GM21723 (cell line): ENCODE data around the gene ZSCAN5A.
"Not testable (repeated sequence)": the region's sequence is repeated elsewhere in the genome, so short reads cannot be mapped to it uniquely, and the experiment has no call there.

Source experiments
- ATAC-seq: cut with Tn5 transposase; IDR thresholded peaks from one replicate; pipeline ENCODE4 v1.9.1; 2021; ENCODE audit warnings: mild to moderate bottlenecking, moderate library complexity; ENCODE audit not compliant: unreplicated experiment

ZSCAN5A gene, protein sequence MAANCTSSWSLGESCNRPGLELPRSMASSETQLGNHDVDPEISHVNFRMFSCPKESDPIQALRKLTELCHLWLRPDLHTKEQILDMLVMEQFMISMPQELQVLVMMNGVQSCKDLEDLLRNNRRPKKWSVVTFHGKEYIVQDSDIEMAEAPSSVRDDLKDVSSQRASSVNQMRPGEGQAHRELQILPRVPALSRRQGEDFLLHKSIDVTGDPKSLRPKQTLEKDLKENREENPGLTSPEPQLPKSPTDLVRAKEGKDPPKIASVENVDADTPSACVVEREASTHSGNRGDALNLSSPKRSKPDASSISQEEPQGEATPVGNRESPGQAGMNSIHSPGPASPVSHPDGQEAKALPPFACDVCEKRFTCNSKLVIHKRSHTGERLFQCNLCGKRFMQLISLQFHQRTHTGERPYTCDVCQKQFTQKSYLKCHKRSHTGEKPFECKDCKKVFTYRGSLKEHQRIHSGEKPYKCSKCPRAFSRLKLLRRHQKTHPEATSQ

DNA sequence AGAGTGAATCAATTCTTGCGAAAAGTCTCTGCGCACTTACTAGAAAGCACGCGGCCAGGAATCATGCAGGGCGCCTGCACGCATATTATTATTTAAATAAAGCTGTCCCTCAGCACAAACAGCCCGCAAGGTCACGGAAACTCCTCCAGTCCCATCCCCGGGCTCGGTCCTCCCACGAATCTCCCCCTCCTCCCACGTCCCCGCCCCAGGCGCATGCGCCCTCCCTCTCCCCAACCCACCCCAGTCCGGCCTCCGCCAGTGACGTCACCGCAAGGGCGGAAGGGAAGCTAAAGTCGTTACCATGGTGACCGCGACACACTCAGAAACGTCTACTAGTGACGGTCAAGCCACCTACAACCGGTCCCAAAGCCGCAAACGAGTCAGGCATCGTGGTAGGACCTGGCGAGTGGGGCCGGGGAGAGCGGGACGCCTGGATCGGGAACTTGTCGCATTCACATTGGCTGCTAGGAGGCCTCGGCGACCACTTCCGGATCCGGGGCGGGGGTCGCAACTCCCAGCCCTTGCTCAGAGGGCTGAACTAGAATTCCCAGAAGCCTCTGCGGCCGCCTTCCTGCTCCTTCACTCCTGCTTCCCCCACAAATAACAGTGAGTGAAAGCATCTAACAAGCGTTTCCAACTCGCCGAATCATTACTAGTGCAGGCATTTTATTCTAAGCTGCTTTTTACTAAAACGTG, at the start of gene ZSCAN5A:
Gene ZSCAN5A, minus strand, starts transcription at position 459 of the 696 bp plus-strand sequence. CDS start 89,793 bp downstream, outside the sequence.
- ATAC-seq, result peak; percentile 81

DNA sequence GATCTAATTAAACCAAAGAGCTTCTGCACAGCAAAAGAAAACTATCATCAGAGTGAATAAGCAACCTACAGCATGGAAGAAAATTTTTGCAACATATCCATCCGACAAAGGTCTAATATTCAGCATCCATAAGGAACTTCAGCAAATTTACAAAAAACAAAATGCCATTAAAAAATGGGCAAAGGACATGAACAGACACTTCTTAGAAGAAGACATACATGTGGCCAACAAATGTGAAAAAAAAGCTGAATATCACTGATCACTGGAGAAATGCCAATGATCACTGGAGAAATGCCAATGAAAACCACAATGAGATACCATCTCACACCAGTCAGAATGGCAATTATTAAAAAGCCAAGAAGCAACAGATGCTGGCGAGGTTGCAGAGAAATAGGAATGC, 46.2 kb upstream of the ZSCAN5A start:
- no peak for ATAC-seq

DNA sequence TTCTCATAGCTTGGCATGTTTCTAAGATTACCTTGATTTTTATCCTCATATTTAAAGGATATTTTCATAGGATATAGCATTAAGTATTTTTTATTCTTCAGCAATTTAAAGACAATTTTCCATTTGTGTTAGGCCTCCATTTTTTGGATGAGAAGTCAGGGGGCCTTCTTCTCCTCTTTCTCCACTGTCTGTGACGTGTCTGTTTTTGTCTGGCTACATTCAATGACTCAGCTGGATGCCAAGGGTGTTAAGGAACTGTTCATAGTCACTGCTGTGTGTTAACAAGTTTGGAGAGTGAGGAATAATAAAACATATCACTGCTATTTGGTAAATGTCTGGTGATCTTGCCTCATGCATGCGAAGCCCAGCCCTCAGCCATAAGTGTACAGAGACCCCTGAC, 42.3 kb upstream of the ZSCAN5A start:
- ATAC-seq, result no peak

DNA sequence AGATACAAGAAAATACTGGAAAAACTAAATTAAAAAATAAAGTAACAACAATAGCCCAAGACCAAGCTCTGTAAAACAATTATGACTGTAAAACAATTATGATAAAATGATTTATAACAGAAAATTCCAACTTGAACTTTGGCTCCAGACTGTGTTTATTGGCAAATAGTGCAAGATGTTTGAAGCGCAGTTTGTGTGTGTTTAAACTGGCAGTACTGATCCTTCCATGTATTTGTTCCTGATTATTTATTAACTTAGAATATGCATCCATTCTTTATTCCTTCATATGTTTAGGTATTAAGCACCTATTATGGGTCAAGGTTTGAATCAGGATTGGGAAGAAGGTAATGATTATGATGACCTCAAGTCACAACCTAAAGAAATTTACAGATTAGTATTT, 40.9 kb upstream of the ZSCAN5A start:
- no peak for ATAC-seq

DNA sequence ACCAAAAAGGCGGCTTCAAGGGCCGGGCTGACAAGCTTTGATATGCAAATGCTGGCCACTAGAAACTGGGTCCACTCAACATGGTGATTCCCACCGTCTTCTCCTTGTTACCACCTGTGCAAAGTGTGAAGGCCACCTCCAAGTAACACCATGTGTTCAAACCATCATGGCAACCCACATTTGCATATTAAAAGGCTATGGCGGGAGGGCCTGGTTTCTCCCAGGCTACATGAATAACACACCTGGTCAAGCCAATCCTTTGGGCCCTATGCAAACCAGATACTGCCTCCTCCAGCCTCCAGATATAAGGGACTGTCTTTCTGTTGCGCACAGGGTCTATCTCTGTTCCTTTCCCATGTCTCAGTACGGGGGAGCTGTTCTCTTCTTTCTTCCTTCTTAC, 36.6 kb upstream of the ZSCAN5A start:
- no peak for ATAC-seq

DNA sequence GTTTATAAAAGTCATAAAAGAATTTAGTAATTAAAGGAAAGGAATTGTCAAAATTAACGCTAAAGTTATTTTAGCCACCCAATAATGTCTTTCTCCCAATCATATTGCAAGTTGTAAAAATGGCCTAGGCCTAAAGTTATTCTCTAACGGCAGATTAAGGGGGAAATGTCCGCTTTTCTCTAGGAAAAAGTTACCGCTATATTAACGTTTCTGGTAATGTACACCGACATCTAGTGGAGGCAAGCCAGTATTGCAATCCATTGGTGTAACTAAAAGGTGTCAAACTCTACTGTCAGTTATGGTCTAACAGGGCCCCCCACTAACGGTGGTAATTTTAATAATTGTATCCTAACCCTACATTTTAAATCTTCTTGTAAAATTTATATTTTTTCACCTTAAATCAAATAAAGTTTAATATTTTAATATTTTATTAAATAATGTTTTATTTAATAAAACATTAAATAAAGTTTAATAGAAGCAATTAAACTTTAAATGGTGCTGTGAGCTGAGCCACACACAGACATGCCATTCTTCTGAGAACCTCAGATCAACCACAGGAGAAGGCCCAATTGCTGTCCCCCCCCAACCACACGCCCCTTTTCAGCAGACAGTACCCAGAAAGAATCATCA, 35.9 kb upstream of the ZSCAN5A start:
- no peak for ATAC-seq

DNA sequence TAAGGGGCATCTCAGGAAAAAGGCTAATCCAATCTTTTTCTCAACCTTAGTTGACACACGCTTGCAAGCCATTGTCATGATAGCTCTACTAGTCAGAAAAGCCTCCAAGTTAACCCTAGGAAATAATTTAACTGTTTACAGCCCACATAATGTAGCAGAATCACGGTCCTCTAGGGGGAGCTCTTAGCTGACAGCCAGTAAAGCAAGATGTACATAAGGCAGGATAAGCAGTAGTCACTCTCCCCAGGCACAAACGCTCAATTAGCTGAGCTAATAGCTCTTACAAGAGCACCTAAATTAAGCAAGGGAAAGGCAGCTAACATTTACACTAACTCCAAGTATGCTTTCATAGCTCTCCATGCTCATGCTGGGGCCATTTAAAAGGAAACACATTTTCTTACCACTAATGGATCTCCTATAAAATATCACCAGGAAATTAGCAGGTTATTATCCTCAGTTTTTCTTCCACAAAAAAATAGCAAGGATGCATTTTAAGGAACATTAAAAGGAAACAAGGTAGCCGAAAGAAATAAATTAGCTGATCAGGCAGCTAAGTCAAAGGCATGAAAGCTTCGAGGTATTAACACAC, 33.7 kb upstream of the ZSCAN5A start:
- ATAC-seq, result no peak

DNA sequence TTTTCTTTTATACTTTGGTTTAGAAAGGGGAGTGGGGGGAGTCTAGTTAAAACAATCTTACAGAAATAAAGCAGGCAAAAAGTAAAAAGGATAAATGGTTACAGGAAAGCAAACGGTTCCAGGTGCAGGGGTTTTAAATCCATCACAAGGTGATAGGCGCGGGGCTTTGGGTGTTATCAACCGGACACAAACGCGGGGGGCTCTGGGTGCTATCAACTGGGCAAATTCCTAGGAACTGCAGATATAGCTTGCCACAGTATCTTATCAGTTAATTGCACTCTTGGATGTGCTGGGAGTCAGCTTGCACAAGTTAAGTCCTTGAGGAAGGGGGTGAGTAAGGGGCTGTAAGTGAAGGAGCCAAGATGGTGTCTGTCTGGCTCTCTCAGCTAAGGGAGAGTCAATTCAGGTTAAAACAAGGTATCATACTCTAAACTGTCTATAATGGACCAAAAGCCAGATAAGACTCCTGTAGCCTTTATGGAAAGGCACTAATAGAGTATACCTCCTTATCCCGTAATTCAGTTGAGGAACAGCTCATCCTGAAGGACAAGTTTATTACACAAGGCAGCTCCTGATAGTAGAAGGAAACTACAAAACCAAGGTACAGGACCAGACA, 32.6 kb upstream of the ZSCAN5A start:
- ATAC-seq, result no peak

DNA sequence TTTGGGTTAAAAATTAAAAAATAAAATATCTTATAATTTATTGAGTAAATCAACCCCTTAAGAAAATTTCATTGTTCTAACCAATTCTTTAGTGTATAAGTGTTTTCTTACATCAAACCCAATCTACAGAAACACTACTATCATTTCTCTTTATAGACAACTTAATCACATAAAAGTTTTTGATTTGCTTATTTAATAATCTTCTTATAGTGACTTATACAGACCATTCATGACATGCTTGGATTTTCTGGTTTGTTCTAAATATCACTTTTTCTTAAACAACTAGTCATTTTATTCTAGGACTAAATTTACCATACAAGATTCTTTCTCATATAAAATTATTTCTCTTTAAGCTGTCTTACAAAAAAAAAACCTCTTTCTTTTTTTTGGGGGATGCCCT, 27.3 kb upstream of the ZSCAN5A start:
- ATAC-seq, result no peak

DNA sequence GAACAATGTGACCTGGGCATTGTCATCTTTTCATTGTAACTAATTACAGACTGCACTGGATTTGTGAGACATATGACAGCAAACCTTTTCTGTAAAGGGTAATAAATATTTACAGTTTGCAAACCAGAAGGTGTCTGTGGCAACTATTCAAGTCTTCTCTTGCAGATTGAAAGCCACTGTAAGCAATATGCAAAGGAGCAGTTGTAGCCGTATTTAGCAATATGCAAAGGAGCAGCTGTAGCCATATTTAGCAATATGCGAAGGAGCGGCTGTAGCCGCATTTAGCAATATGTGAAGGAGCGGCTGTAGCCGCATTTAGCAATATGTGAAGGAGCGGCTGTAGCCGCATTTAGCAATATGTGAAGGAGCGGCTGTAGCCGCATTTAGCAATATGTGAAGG, 24.4 kb upstream of the ZSCAN5A start:
- not testable (repeated sequence) for ATAC-seq

DNA sequence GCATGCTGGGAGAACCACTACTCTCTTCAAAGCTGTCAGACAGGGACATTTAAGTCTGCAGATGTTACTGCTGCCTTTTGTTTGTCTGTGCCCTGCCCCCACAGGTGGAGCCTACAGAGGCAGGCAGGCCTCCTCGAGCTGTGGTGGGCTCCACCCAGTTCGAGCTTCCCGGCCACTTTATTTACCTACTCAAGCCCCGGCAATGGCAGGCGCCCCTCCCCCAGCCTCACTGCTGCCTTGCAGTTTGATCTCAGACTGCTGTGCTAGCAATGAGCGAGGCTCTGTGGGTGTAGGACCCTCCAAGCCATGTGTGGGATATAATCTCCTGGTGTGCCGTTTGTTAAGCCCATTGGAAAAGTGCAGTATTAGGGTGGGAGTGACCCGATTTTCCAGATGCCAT, 22.4 kb upstream of the ZSCAN5A start:
- ATAC-seq, result not testable (repeated sequence)

DNA sequence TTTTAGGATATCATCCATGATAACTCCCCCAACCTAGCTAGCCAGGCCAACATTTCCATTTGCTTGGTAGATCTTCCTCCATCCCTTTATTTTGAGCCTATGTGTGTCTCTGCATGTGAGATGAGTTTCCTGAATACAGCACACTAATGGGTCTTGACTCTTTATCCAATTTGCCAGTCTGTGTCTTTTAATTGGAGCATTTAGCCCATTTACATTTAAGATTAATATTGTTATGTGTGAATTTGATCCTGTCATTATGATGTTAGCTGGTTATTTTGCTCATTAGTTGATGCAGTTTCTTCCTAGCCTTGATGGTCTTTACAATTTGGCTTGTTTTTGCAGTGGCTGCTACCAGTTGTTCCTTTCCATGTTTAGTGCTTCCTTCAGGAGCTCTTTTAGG, 20.7 kb upstream of the ZSCAN5A start:
- not testable (repeated sequence) for ATAC-seq

DNA sequence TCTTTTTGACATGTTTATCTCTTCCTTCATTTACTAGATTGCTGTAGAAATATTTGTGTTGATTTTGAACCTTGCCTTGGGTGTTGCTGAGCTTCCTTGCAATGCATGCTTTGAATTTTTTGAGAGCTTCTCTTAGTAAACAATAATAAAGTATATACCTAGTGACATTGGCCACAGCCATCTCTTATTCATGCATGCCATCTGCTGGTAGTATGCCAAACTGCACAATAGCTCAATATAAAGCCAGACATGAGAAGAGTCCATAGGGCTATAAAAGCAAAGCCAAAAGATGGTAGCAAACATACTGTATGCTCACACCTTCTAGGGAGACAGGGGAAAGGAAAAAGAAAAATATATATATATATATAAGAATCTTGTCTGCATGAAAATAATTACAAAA, 18.9 kb upstream of the ZSCAN5A start:
- ATAC-seq, result no peak

DNA sequence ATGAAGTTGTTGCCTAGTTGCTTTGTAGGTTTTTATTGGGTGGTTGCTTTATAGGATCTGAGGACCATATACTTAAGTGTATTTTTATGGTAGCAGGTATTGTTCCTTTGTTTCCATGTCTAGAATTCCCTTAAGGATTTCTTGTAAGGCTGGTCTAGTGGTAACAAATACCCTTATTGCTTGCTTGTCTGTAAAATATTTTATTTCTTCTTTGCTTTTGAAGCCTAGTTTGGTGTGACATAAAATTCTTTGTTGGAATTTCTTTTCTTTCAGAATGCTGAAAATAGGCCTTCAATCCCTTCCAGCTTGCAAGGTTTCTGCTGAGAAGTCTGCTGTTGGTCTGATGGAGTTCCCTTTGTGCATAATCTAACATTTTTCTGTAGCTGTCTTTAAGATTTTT, 18.1 kb upstream of the ZSCAN5A start:
- no peak for ATAC-seq

DNA sequence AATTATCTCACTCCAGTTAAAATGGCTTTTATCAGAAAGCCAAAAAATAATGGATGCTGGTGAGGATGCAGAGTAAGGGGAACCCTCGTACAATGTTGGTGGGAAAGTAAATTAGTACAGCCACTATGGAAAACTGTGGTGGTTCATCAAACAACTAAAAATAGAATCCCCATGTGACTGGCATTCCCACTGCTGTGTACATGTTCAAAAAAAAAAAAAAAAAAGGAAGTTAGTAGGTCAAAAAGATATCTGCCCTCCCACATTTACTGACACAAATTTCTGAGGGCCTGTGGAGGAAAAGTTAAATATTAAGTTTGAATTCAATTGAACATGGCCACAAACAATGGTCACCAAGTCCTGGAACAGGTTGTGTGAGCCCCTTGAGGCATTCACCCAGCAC, 9.8 kb upstream of the ZSCAN5A start:
- ATAC-seq, result no peak

DNA sequence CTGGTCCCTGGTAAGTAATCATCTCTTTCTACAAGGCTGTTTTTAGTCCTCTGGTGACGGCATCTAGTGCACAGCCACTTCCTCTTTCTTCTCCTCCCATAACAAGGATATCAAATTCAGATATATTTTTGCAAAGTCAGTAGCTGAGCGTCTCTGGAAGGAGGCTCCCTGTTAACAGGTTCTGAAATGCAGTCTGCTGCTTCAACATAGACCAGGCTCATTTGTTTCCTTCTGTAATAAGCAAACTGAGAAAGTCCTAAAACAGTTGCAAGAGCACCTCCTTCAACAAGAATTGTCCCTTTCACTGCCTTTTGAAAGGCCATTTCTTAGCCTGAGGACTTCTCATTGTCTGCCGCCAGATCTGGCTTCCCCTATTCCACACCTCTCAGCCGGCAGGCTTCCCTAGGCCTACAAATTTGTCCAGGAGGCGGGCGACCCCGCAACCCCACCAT, 7.4 kb upstream of the ZSCAN5A start:
- ATAC-seq, result no peak

DNA sequence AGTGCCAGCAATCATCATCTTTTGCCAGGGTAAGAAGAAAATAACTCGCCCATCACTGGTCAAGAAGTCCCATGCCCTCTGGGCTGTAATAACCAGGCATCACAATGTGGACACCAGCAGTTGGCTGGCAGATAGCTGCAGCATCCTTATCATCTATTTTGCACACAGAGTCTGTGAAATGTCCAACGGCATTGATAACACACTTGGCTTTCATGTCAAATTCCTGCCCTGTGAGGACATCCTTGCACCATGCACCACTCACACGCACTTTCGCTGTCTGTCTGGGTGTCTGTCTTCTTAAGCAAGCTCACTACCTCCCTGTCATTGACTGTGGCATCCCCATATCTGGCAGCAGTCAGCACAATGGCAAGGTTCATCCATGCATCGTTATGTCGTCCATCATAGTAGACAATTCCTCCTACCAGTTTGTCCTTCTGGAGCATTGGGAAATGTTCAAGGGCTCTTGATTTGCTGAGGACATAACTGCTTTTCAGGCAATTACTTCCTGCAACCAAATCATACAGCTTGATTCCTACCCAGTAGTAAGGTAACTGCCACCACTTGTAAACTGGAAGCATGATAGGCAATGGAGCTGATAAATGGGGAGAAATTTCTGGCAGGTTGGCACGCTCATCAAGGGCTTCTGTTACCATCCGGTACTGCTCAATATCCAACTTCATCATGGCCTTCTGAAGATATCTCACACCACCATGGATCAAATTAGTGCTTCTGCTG, 6.8 kb upstream of the ZSCAN5A start:
- no peak for ATAC-seq

DNA sequence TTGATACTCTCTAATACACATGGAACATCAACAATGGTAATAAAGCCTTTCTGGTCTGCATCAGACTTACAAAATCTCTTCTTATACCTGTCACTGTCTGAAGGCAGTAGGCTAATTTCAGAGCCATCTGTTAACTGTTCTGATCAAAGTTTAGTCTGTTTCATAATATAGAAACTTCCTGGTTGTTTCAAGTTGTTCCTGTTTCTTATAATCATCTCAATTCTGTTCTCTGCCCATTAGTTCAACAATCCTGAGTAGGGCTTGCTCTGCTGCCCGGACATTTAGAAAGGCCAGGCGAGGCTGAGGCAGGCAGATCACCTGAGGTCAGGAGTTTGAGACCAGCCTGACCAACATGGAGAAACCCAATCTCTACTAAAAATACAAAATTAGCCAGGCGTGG, 5.4 kb upstream of the ZSCAN5A start:
- no peak for ATAC-seq

DNA sequence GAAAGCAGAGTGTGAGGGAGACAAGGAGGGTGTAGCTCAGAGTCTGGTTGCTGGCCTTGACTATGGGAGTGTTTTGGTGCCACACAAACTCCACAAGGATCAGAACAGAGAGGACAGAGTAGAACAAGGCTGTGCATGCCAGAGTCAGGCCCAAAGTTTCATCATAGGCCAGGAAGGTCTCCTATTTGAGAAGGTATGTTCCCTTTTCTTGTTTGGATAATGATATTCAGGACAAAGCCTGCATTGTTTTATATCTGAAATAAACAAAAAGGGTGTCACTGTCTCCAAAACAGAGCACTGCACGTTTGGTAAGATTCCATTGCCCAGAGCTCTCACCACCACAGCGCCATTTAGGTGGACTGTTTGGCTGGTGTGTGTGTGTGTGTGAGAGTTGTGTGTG, 3.1 kb upstream of the ZSCAN5A start:
- no peak for ATAC-seq

DNA sequence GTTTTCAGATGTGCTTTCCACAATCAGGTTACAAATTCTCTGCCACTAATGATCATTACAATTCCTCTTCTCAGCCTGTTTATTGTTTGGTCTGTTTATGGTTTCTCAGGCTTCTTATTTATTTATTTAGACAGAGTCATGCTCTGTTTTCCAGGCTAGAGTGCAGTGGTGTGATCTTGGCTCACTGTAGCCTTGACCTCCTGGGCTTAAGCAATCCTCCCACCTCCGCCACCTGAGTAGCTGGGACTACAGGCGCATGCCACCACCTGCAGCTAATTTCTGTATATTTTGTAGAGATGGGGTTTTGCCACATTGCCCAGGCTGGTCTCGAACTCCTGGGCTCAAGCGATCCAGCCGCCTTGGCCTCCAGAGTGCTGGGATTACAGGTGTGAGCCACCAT, 2.1 kb upstream of the ZSCAN5A start:
- no peak for ATAC-seq
